Measurements from ENCODE around the gene SNRPA1. TPM values are rescaled to one million over a fixed set of nuclear protein-coding genes. Genes with fewer than 3 reads are reported as not detected.

Gene SNRPA1
- total and polyA plus RNA-seq, 2 donors (not counting 1 experiment from before 2014, with no cell fraction given) = 97.7 to 113 TPM

DNA sequence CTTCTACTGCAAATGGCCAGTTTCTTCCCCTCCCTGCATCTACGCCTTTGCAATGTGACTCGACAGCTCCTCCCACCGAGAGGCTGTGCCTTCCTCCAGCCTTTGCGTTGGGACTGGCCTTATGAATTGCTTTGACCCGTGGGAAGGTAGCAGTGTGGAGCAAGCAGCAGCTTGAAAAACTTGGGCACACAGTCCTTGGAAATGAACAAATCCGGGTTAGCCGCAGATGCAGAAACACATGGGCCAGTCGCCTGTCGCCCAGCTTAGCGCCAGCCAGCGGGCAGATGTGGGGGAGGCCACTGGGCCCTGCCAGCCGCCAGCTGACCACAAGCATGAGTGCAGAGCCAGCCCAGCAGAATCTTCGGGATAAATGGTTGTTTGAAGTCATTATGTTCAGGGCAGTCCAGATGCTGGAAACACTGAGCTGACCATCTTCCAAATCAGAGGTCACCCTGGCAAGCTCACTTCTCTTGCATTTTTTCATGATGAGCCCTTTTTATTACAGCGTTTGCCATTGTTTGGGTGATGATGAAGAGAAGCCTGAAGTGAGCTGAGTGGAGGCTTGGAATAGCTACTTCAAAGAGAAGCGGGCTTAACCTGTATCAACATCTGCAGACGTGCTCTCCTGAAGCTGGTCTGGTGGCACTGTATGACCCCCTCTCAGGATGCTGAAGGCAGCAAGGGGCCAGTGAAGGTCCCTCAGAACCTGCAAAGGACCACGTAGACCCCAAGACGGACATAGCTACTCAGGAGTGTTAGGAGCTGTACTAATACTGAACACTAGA is 27.5 kb downstream of the SNRPA1 start:
- no peak overlapping the region for H3K9ac ChIP-seq (ENCODE audit: low read length)
- WGBS (ENCODE audit: insufficient coverage) = 83% methylated on average over 15 of the region's 18 CpGs
- no peak overlapping the region for H2AFZ ChIP-seq (ENCODE audit: insufficient read depth, low read depth, low read length, poor library complexity, severe bottlenecking)
- Mint-ChIP-seq H3K27ac (no peak overlapping the region), H3K9me3 (ENCODE audit: insufficient read depth) (no peaks in the 10 kb centered on the region), H3K27me3 (no peaks in the 10 kb centered on the region), H3K4me3 (no peak overlapping the region), H3K4me1 (no peaks in the 10 kb centered on the region)
- no peaks in the 10 kb centered on the region for H3K9me3 ChIP-seq (ENCODE audit: control extremely low read depth in 1 of 3, control insufficient read depth in 2 of 3, insufficient read depth in 1 of 3, low read length in 2 of 3)
- intact Hi-C loops (cut with micrococcal nuclease) = no loop called here
- no peak for DNase-seq
- peaks cover 0 to 22% of the 10 kb centered on the region in 2 experiments for H3K36me3 ChIP-seq (replicated peaks in 1 of 2; ENCODE audit: control extremely low read depth in 1 of 2, control insufficient read depth in 1 of 2, extremely low read depth in 1 of 2, insufficient read depth in 2 of 2, low read length in 1 of 2)
- CTCF ChIA-PET = interaction anchor here (0.8 to 1.6 kb wide), 3 partner anchors 10 to 252 kb away, joined by 3 to 12 read pairs (median 4); no protein-coding TSS in a partner anchor
- H3K4me3 ChIP-seq (ENCODE audit: control extremely low read depth in 1 of 5, extremely low read depth in 1 of 5, insufficient read depth in 1 of 5, low read depth in 2 of 5, low read length in 4 of 5) = no peak overlapping the region
- no peaks in the 10 kb centered on the region for H3K79me2 ChIP-seq (ENCODE audit: control insufficient read depth, insufficient read depth, low read length)
- H3K4me2 ChIP-seq (replicated peaks; ENCODE audit: low read depth, low read length, poor library complexity, severe bottlenecking) = no peak overlapping the region
- no peak for TF ChIP-seq EZH2 (IDR thresholded peaks at IDR 0.05; ENCODE audit: borderline replicate concordance, insufficient read depth, low read depth, low read length, poor library complexity, severe bottlenecking)
- TF ChIP-seq, protein P1, sequence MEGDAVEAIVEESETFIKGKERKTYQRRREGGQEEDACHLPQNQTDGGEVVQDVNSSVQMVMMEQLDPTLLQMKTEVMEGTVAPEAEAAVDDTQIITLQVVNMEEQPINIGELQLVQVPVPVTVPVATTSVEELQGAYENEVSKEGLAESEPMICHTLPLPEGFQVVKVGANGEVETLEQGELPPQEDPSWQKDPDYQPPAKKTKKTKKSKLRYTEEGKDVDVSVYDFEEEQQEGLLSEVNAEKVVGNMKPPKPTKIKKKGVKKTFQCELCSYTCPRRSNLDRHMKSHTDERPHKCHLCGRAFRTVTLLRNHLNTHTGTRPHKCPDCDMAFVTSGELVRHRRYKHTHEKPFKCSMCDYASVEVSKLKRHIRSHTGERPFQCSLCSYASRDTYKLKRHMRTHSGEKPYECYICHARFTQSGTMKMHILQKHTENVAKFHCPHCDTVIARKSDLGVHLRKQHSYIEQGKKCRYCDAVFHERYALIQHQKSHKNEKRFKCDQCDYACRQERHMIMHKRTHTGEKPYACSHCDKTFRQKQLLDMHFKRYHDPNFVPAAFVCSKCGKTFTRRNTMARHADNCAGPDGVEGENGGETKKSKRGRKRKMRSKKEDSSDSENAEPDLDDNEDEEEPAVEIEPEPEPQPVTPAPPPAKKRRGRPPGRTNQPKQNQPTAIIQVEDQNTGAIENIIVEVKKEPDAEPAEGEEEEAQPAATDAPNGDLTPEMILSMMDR (IDR thresholded peaks at IDR 0.05) = no peak
- ATAC-seq (ENCODE audit: low read depth) = no peak
- no peaks in the 10 kb centered on the region for H3K27me3 ChIP-seq (replicated peaks in 1 of 4; ENCODE audit: control extremely low read depth in 1 of 4, control insufficient read depth in 3 of 4, insufficient read depth in 4 of 4, low read length in 3 of 4)
- H4K20me1 ChIP-seq (ENCODE audit: control insufficient read depth, insufficient read depth, low read length, poor library complexity, severe bottlenecking) = no peaks in the 10 kb centered on the region
- H3K4me1 ChIP-seq (ENCODE audit: control insufficient read depth in 2 of 2, insufficient read depth in 2 of 2, low read length in 2 of 2) = no peaks in the 10 kb centered on the region
- no peak overlapping the region for H3K27ac ChIP-seq (ENCODE audit: low read length in 2 of 2)
- POLR2A ChIA-PET = no interaction called here

DNA sequence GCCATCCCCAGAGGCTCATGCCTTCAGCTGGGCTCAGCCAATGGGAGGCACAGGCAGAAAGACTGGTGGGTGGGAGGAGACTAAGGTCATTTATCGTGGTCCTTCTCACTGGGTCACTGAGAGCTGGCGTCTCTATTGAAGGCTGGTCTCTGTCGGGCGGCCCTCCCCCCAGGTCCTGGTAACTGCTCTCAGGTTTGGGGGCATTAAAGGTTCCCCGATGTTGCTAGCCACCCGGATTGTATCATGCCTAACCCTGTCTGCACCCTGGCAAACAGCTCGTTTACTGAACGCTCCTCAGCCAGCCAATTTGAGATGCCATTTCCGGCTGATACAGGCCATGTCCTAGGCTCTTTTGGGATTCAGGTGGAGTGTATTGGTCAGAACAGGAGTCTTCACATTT is 28.3 kb downstream of the SNRPA1 start:
- TF ChIP-seq, protein P1 (IDR thresholded peaks at IDR 0.05) = no peak
- TF ChIP-seq EZH2 (IDR thresholded peaks at IDR 0.05; ENCODE audit: borderline replicate concordance, insufficient read depth, low read depth, low read length, poor library complexity, severe bottlenecking) = no peak
- Histone ChIP-seq H4K20me1 (ENCODE audit: control insufficient read depth, insufficient read depth, low read length, poor library complexity, severe bottlenecking) (no peaks in the 10 kb centered on the region), H3K4me2 (replicated peaks; ENCODE audit: low read depth, low read length, poor library complexity, severe bottlenecking) (no peak overlapping the region), H3K79me2 (ENCODE audit: control insufficient read depth, insufficient read depth, low read length) (no peaks in the 10 kb centered on the region), H2AFZ (ENCODE audit: insufficient read depth, low read depth, low read length, poor library complexity, severe bottlenecking) (no peak overlapping the region), H3K27me3 (replicated peaks in 1 of 4; ENCODE audit: control extremely low read depth in 1 of 4, control insufficient read depth in 3 of 4, insufficient read depth in 4 of 4, low read length in 3 of 4) (peaks cover 0 to 2% (median 0%) of the 10 kb centered on the region in 4 experiments), H3K4me3 (ENCODE audit: control extremely low read depth in 1 of 5, extremely low read depth in 1 of 5, insufficient read depth in 1 of 5, low read depth in 2 of 5, low read length in 4 of 5) (no peak overlapping the region), H3K27ac (ENCODE audit: low read length in 2 of 2) (no peak overlapping the region), H3K9me3 (ENCODE audit: control extremely low read depth in 1 of 3, control insufficient read depth in 2 of 3, insufficient read depth in 1 of 3, low read length in 2 of 3) (no peaks in the 10 kb centered on the region), H3K9ac (ENCODE audit: low read length) (no peak overlapping the region), H3K36me3 (replicated peaks in 1 of 2; ENCODE audit: control extremely low read depth in 1 of 2, control insufficient read depth in 1 of 2, extremely low read depth in 1 of 2, insufficient read depth in 2 of 2, low read length in 1 of 2) (peaks cover 0 to 15% of the 10 kb centered on the region in 2 experiments), H3K4me1 (ENCODE audit: control insufficient read depth in 2 of 2, insufficient read depth in 2 of 2, low read length in 2 of 2) (no peaks in the 10 kb centered on the region)
- intact Hi-C loops (cut with micrococcal nuclease) = no loop called here
- DNase-seq (no peak), ATAC-seq (ENCODE audit: low read depth) (no peak)
- no peak overlapping the region for H3K27ac Mint-ChIP-seq
- no peaks in the 10 kb centered on the region for H3K4me1 Mint-ChIP-seq
- CTCF ChIA-PET = interaction anchor here (1.6 kb wide), 1 partner anchor 9 kb away, joined by 12 read pairs; no protein-coding TSS in a partner anchor
- no peaks in the 10 kb centered on the region for H3K9me3 Mint-ChIP-seq (ENCODE audit: insufficient read depth)
- H3K4me3 Mint-ChIP-seq = no peak overlapping the region
- WGBS (ENCODE audit: insufficient coverage) = 95% methylated on average over 8 of the region's 9 CpGs
- H3K27me3 Mint-ChIP-seq = no peaks in the 10 kb centered on the region
- POLR2A ChIA-PET = no interaction called here

All from B cell (primary cell).